Measurements from ENCODE around the gene SLIT2. TPM values are rescaled to one million over a fixed set of nuclear protein-coding genes. Genes with fewer than 3 reads are reported as not detected.

Gene SLIT2
- polyA plus RNA-seq, 1 donor (not counting 4 experiments of a cell fraction or from before 2014, with no cell fraction given): 7.5 TPM

GRCh38 chr4:20288846-20289512, 37.3 kb downstream of the SLIT2 start:
- TF ChIP-seq EZH2 (IDR thresholded peaks at IDR 0.05; ENCODE audit: low read length) (no peak), CTCF (optimal IDR thresholded peaks at IDR 0.05 in 1 of 3, IDR thresholded peaks at IDR 0.05 in 1 of 3, conservative IDR thresholded peaks at IDR 0.05 in 1 of 3; ENCODE audit: extremely low read depth in 1 of 3, insufficient read depth in 2 of 3, low read length in 3 of 3) (no peak)
- H2AFZ ChIP-seq (ENCODE audit: control insufficient read depth, low read length): peak overlapping the region; percentile 91
- DNase-seq (ENCODE audit: low read depth, low spot score): no peak
- H3K4me3 ChIP-seq (ENCODE audit: control insufficient read depth in 2 of 3, extremely low read depth in 1 of 3, insufficient read depth in 2 of 3, low read depth in 1 of 3, low read length in 3 of 3): peak overlapping the region in 2 of 3 experiments; percentile 11 to 27
- FAIRE-seq: peak; percentile 70
- no peaks in the 10 kb centered on the region for H4K20me1 ChIP-seq (ENCODE audit: control insufficient read depth, extremely low read depth, insufficient read depth, low read length)
- no peaks in the 10 kb centered on the region for H3K9me3 ChIP-seq (ENCODE audit: control insufficient read depth, low read depth, low read length)
- no peaks in the 10 kb centered on the region for H3K36me3 ChIP-seq (ENCODE audit: control insufficient read depth in 2 of 2, extremely low read depth in 1 of 2, insufficient read depth in 2 of 2, low read length in 2 of 2)
- H3K9ac ChIP-seq (ENCODE audit: control insufficient read depth, extremely low read depth, insufficient read depth, low read length): peak overlapping the region; percentile 45
- H3K27me3 ChIP-seq (ENCODE audit: control insufficient read depth, extremely low read depth, insufficient read depth, low read length): no peaks in the 10 kb centered on the region
- peaks cover 58% of the 10 kb centered on the region for H3K4me1 ChIP-seq (ENCODE audit: control insufficient read depth, extremely low read depth, insufficient read depth, low read length)
- H3K9me1 ChIP-seq (ENCODE audit: control insufficient read depth, extremely low read depth, insufficient read depth, low read length): no peaks in the 10 kb centered on the region
- dilution Hi-C loops (cut with MboI; ENCODE audit: extremely low pct_ligation_motif_present, low sequenced_read_pairs): no loop called here
- peak overlapping the region; percentile 72 for H3K4me2 ChIP-seq (ENCODE audit: control insufficient read depth, extremely low read depth, insufficient read depth, low read depth, low read length)
- H3K79me2 ChIP-seq (ENCODE audit: control insufficient read depth, insufficient read depth, low read length): peaks cover 12% of the 10 kb centered on the region
- H3K27ac ChIP-seq (ENCODE audit: control insufficient read depth, insufficient read depth, low read length): peak overlapping the region; percentile 92

GRCh38 chr4:20289782-20290181, 38.1 kb downstream of the SLIT2 start:
- Histone ChIP-seq H3K9me1 (ENCODE audit: control insufficient read depth, extremely low read depth, insufficient read depth, low read length) (no peaks in the 10 kb centered on the region), H2AFZ (ENCODE audit: control insufficient read depth, low read length) (peak overlapping the region; percentile 66), H4K20me1 (ENCODE audit: control insufficient read depth, extremely low read depth, insufficient read depth, low read length) (no peaks in the 10 kb centered on the region), H3K4me1 (ENCODE audit: control insufficient read depth, extremely low read depth, insufficient read depth, low read length) (peaks cover 52% of the 10 kb centered on the region), H3K36me3 (ENCODE audit: control insufficient read depth in 2 of 2, extremely low read depth in 1 of 2, insufficient read depth in 2 of 2, low read length in 2 of 2) (no peaks in the 10 kb centered on the region), H3K27me3 (ENCODE audit: control insufficient read depth, extremely low read depth, insufficient read depth, low read length) (no peaks in the 10 kb centered on the region), H3K4me3 (ENCODE audit: control insufficient read depth in 2 of 3, extremely low read depth in 1 of 3, insufficient read depth in 2 of 3, low read depth in 1 of 3, low read length in 3 of 3) (peak overlapping the region in 1 of 3 experiments; percentile 27), H3K9ac (ENCODE audit: control insufficient read depth, extremely low read depth, insufficient read depth, low read length) (no peak overlapping the region), H3K9me3 (ENCODE audit: control insufficient read depth, low read depth, low read length) (no peaks in the 10 kb centered on the region), H3K4me2 (ENCODE audit: control insufficient read depth, extremely low read depth, insufficient read depth, low read depth, low read length) (peak overlapping the region; percentile 72), H3K27ac (ENCODE audit: control insufficient read depth, insufficient read depth, low read length) (peak overlapping the region; percentile 92), H3K79me2 (ENCODE audit: control insufficient read depth, insufficient read depth, low read length) (peaks cover 12% of the 10 kb centered on the region)
- DNase-seq (ENCODE audit: low read depth, low spot score): no peak
- TF ChIP-seq EZH2 (IDR thresholded peaks at IDR 0.05; ENCODE audit: low read length) (no peak), CTCF (optimal IDR thresholded peaks at IDR 0.05 in 1 of 3, IDR thresholded peaks at IDR 0.05 in 1 of 3, conservative IDR thresholded peaks at IDR 0.05 in 1 of 3; ENCODE audit: extremely low read depth in 1 of 3, insufficient read depth in 2 of 3, low read length in 3 of 3) (no peak)
- dilution Hi-C loops (cut with MboI; ENCODE audit: extremely low pct_ligation_motif_present, low sequenced_read_pairs): no loop called here
- FAIRE-seq: peak; percentile 52

All from keratinocyte (primary cell).